ENCODE measurements around the gene MINAR2.

MINAR2 gene

GRCh38 chr5:129763651-129764050 lies 15.8 kb downstream of the MINAR2 start:
- H3K27ac ChIP-seq: no peak overlapping the region
- TF ChIP-seq ZFX (IDR thresholded peaks at IDR 0.05) (no peak), CTCF (conservative IDR thresholded peaks at IDR 0.05) (no peak)

GRCh38 chr5:129766798-129767197 lies 18.9 kb downstream of the MINAR2 start:
- TF ChIP-seq ZFX (IDR thresholded peaks at IDR 0.05): no peak
- TF ChIP-seq CTCF (conservative IDR thresholded peaks at IDR 0.05): no peak
- no peak overlapping the region for H3K27ac ChIP-seq

GRCh38 chr5:129767927-129768380 lies 20.1 kb downstream of the MINAR2 start:
- no peak overlapping the region for H3K27ac ChIP-seq
- TF ChIP-seq ZFX (IDR thresholded peaks at IDR 0.05) (no peak), CTCF (conservative IDR thresholded peaks at IDR 0.05) (peak; percentile 99)

GRCh38 chr5:129768735-129769134 lies 20.8 kb downstream of the MINAR2 start:
- TF ChIP-seq ZFX (IDR thresholded peaks at IDR 0.05): no peak

GRCh38 chr5:129770024-129770820 lies 22.3 kb downstream of the MINAR2 start:
- H3K27ac ChIP-seq: no peak overlapping the region
- no peak for TF ChIP-seq ZFX (IDR thresholded peaks at IDR 0.05)
- no peak for TF ChIP-seq CTCF (conservative IDR thresholded peaks at IDR 0.05)

More at GRCh38 chr5:129768735-129769134, 20.8 kb downstream of the MINAR2 start:
- no peak overlapping the region for H3K27ac ChIP-seq

GRCh38 chr5:129771058-129771838 lies 23.4 kb downstream of the MINAR2 start:
- H3K27ac ChIP-seq: no peak overlapping the region
- TF ChIP-seq CTCF (conservative IDR thresholded peaks at IDR 0.05) (peak; percentile 90), ZFX (IDR thresholded peaks at IDR 0.05) (no peak)

- H3K27ac ChIP-seq: no peak overlapping the region
- TF ChIP-seq ZFX (IDR thresholded peaks at IDR 0.05) (no peak), CTCF (conservative IDR thresholded peaks at IDR 0.05) (no peak)
Observed at GRCh38 chr5:129773376-129773775, 25.5 kb downstream of the MINAR2 start.

Measured in C4-2B (cell line).